ENCODE measurements around the gene CHRNA10. TPM values are rescaled to one million over a fixed set of nuclear protein-coding genes. Genes with fewer than 3 reads are reported as not detected.
A peak's percentile ranks its signal among the peaks of the same experiment; 100 is the strongest.

Gene CHRNA10
- total and polyA plus RNA-seq, 12 donors = 0.24 to 1.6 (median 0.51) TPM

DNA sequence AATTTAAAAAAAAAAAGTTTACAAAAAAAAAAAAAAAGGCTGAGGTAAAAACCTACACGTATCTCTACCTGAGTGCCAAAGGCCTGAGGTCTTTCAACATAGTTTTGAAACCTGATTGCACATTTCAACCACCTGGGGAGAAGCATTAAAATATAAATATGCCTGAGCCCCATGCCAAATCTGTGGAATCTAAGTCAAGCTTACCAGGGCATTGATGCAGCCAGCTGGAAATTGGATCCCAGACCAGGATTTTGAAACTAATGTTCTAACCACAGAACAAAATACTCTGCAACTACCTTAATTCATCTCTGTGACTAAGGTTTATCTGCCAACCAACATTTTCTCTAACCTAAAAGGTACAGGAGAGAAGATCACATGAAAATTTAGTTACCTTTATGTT lies 38.8 kb upstream of the CHRNA10 start:
- H3K27me3 ChIP-seq = no peaks in the 10 kb centered on the region
- 91 to 92% methylated on average over 1 of the region's 1 CpG for WGBS, 2 donors
- H3K27ac ChIP-seq = no peak overlapping the region
- H3K9me3 ChIP-seq = no peaks in the 10 kb centered on the region
- TF ChIP-seq, protein P1, sequence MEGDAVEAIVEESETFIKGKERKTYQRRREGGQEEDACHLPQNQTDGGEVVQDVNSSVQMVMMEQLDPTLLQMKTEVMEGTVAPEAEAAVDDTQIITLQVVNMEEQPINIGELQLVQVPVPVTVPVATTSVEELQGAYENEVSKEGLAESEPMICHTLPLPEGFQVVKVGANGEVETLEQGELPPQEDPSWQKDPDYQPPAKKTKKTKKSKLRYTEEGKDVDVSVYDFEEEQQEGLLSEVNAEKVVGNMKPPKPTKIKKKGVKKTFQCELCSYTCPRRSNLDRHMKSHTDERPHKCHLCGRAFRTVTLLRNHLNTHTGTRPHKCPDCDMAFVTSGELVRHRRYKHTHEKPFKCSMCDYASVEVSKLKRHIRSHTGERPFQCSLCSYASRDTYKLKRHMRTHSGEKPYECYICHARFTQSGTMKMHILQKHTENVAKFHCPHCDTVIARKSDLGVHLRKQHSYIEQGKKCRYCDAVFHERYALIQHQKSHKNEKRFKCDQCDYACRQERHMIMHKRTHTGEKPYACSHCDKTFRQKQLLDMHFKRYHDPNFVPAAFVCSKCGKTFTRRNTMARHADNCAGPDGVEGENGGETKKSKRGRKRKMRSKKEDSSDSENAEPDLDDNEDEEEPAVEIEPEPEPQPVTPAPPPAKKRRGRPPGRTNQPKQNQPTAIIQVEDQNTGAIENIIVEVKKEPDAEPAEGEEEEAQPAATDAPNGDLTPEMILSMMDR (IDR thresholded peaks at IDR 0.05) = no peak
- ATAC-seq (no peak), DNase-seq (no peak)
- intact Hi-C loops (cut with DNase I) = no loop called here
- H3K4me1 ChIP-seq = no peaks in the 10 kb centered on the region
- H3K4me3 ChIP-seq = no peak overlapping the region
- H3K36me3 ChIP-seq = peaks cover 0 to 99% (median 43%) of the 10 kb centered on the region in 9 donors

DNA sequence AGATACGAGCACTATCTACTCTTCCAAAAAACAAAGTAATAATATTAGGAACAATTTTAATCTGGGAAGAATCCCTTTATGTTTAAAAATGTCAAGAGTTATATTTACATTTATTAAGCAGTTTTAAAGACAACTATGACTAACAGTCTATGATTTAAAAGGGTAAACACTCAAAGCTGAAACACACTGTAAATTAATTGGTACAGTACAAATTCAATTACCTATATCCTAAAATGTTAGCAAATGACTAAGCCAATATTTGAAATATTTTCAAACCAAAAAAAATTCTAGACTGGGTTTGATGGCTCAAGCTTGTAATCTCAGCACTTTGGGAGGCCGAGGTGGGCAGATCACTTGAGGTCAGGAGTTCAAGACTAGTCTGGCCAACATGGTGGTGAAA lies 36.0 kb upstream of the CHRNA10 start:
- no peaks in the 10 kb centered on the region for H3K4me1 ChIP-seq
- no peaks in the 10 kb centered on the region for H3K27me3 ChIP-seq
- no peak overlapping the region for H3K4me3 ChIP-seq
- intact Hi-C loops (cut with DNase I) = no loop called here
- TF ChIP-seq, protein P1 (IDR thresholded peaks at IDR 0.05) = no peak
- DNase-seq = no peak
- WGBS, 2 donors = 93% methylated on average over 2 of the region's 2 CpGs
- no peak overlapping the region for H3K27ac ChIP-seq
- H3K9me3 ChIP-seq = no peaks in the 10 kb centered on the region
- no peak for ATAC-seq
- H3K36me3 ChIP-seq = peaks cover 0 to 99% (median 52%) of the 10 kb centered on the region in 9 donors

DNA sequence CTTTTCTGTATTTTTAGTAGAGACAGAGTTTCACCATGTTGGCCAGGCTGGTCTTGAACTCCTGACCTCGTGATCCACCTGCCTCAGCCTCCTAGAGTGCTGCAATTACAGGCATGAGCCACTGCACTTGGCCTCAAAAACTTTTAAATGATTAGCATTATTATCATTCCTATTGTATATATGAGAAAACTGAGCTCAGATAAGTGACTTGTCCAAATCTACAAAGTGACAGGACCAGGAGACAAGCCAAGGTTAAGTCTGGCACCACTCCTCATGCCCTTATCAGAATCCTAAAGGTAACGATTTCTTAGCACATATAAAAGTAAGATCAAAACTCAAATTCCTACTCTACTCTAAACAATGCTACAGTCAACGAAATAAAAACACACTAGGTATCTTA lies 32.2 kb upstream of the CHRNA10 start:
- Histone ChIP-seq H3K36me3 (peaks cover 0 to 99% (median 45%) of the 10 kb centered on the region in 9 donors), H3K27ac (no peak overlapping the region), H3K9me3 (no peaks in the 10 kb centered on the region), H3K4me1 (peaks cover 0 to 11% (median 0%) of the 10 kb centered on the region in 9 donors), H3K4me3 (no peak overlapping the region), H3K27me3 (no peaks in the 10 kb centered on the region)
- ATAC-seq (no peak), DNase-seq (no peak)
- TF ChIP-seq, protein P1 (IDR thresholded peaks at IDR 0.05) = no peak
- intact Hi-C loops (cut with DNase I) = no loop called here
- 77 to 80% methylated on average over 3 of the region's 3 CpGs for WGBS, 2 donors

DNA sequence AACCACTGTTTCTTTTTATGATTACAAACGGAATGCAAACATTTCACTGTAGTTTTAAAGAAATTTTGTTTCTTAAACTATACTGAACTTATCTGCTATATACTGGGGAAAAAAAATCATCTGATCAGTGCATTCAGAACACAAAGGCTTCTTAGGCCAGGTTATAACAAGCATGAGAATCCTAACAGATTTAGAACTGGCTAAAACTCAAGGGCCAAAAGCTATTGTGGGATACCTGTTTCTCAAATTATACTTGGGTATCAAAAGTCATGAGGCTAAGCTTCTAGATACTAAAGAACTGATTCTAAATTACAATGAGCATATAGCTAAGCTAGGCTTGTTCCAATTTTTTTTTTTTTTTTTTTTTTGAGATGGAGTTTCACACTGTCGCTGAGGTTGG lies 29.7 kb upstream of the CHRNA10 start:
- H3K36me3 ChIP-seq = peaks cover 0 to 99% (median 63%) of the 10 kb centered on the region in 9 donors
- peaks cover 0 to 11% (median 0%) of the 10 kb centered on the region in 9 donors for H3K4me1 ChIP-seq
- TF ChIP-seq, protein P1 (IDR thresholded peaks at IDR 0.05) = no peak
- ATAC-seq (no peak), DNase-seq (no peak)
- H3K4me3 ChIP-seq = no peak overlapping the region
- no peaks in the 10 kb centered on the region for H3K27me3 ChIP-seq
- intact Hi-C loops (cut with DNase I) = no loop called here
- WGBS, 2 donors = 94 to 96% methylated on average over 2 of the region's 2 CpGs
- peak overlapping the region in 1 of 10 donors; percentile 11 for H3K27ac ChIP-seq
- no peaks in the 10 kb centered on the region for H3K9me3 ChIP-seq
